ENCODE results near the gene SLC25A4. TPM values are rescaled to one million over a fixed set of nuclear protein-coding genes. Genes with fewer than 3 reads are reported as not detected.
A peak's percentile ranks its signal among the peaks of the same experiment; 100 is the strongest.

Gene SLC25A4
- total RNA-seq, 1 experiment from 2014 or later: 11.0 TPM

DNA sequence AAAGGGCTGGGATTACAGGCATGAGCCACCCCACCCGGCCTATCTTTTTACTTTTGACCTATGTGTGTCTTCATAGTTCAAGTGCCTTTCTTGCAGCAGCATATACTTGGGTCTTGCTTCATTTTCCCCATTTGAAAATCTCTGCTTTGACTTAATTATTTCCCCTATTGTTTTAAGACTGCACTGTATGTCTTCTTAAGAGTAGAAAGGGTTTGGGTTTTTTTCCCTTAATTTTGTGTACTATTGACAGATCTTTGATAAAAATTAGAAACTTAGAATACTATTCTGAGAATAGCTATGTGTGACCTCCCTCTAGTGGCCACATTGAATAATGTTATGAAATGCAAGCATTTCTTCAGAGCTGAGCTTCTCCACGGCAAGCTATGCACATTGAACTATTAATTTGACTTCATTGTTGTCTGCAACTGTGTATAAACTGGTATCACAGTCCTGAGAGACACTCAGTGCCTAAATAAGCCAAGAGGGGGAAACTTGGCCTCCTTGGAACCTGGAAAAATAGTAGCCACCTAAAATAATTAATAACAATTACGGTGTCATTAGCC is 8.7 kb upstream of the SLC25A4 start:
- H3K4me1 ChIP-seq: no peaks in the 10 kb centered on the region
- H3K4me3 ChIP-seq: no peak overlapping the region
- peak in 1 of 2 experiments; percentile 65 for DNase-seq
- no peaks in the 10 kb centered on the region for H3K27me3 ChIP-seq
- H3K36me3 ChIP-seq: no peaks in the 10 kb centered on the region
- H3K9me3 ChIP-seq (replicated peaks): no peaks in the 10 kb centered on the region
- H3K27ac ChIP-seq: no peak overlapping the region

DNA sequence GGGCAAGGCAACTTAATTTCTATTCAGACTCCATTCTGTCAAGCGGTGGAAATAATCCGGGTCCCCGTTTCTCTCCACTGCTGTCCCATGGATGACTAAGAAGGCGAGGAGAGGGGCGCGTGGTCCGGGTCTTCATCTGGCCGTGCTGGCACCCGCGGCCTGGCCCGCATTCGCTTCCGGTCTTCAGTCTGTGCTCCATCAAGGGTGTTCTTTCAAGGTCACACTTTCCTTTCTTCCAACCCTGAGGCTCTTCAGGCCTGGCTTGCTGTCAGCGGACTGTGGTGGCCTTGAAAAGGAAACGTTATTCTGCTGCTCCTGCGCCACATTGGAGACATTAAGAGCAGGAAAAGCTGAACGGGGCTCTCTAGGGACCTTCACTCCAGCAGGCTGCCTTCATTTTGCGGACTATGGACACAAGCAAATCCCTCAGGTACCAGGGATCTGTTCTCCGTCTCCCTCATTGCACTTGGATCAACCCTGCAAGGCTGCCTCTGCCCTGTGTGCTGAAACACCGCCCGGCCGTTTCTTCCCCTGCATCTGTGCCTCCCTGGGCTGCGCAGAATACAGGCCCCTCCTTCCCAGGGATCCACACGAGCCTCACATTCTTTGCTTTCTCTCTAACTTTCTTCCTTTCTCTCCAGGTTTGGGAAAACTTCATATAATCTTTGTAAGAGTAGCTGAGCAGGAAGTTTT is 5.7 kb upstream of the SLC25A4 start:
- H3K36me3 ChIP-seq: no peaks in the 10 kb centered on the region
- H3K27ac ChIP-seq: no peak overlapping the region
- H3K9me3 ChIP-seq (replicated peaks): no peaks in the 10 kb centered on the region
- H3K4me1 ChIP-seq: no peaks in the 10 kb centered on the region
- no peak overlapping the region for H3K4me3 ChIP-seq
- no peak for DNase-seq
- H3K27me3 ChIP-seq: no peaks in the 10 kb centered on the region

GRCh38 chr4:185138161-185138560 is 4.9 kb upstream of the SLC25A4 start:
- no peak for DNase-seq
- no peaks in the 10 kb centered on the region for H3K9me3 ChIP-seq (replicated peaks)
- H3K27ac ChIP-seq: no peak overlapping the region
- H3K27me3 ChIP-seq: no peaks in the 10 kb centered on the region
- no peaks in the 10 kb centered on the region for H3K4me1 ChIP-seq
- H3K4me3 ChIP-seq: no peak overlapping the region
- no peaks in the 10 kb centered on the region for H3K36me3 ChIP-seq

DNA sequence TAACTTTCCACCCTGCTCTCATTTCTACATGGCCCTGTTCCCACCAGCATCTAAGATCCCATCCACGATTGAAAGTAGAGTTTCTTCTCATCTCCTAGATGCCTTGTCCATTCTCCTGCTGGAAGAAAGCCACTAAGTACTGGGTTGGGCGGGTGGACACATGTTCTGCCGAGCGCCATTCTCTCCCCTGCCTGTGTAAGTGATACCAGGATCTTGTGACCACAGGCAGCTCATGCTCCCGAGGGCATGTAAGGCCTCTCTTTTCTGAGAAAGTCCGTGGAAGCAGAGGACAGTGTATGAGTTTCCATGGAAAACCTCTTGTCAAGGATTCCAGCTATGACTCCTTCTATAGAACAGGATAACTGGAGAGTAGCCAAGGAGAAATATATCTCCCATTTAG is 3.3 kb upstream of the SLC25A4 start:
- peak; percentile 19 to 42 for DNase-seq
- Histone ChIP-seq H3K27me3 (no peaks in the 10 kb centered on the region), H3K9me3 (replicated peaks) (no peaks in the 10 kb centered on the region), H3K36me3 (no peaks in the 10 kb centered on the region), H3K4me1 (no peaks in the 10 kb centered on the region), H3K4me3 (no peak overlapping the region), H3K27ac (no peak overlapping the region)

- DNase-seq: no peak
- Histone ChIP-seq H3K4me1 (no peaks in the 10 kb centered on the region), H3K9me3 (replicated peaks) (no peaks in the 10 kb centered on the region), H3K27me3 (no peaks in the 10 kb centered on the region), H3K36me3 (no peaks in the 10 kb centered on the region), H3K4me3 (no peak overlapping the region), H3K27ac (no peak overlapping the region)
Measured at GRCh38 chr4:185141777-185142176, 1.3 kb upstream of the SLC25A4 start.

DNA sequence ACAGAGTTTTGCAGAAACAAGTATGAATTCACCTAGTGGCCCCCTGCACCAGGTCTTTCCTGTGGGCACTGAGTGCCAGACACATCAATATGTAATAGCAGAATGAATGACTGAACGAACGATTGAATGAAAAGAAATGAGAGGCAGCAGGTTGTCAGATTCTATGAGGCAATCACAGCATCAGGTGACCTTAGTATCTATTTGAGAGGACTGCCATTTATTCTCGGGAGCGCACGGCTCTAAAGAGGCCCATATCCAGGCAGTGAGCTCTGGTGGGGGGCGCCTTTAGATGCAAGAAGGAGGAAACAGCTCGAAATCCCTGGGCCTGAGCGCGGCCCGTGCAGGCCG is 528 bp upstream of the SLC25A4 start:
- no peak for DNase-seq
- Histone ChIP-seq H3K4me3 (peak overlapping the region; percentile 62), H3K4me1 (no peaks in the 10 kb centered on the region), H3K27ac (no peak overlapping the region), H3K9me3 (replicated peaks) (no peaks in the 10 kb centered on the region), H3K36me3 (no peaks in the 10 kb centered on the region), H3K27me3 (no peaks in the 10 kb centered on the region)

- Histone ChIP-seq H3K9me3 (replicated peaks) (no peaks in the 10 kb centered on the region), H3K27ac (no peak overlapping the region), H3K36me3 (no peaks in the 10 kb centered on the region), H3K4me3 (peak overlapping the region; percentile 62), H3K4me1 (no peaks in the 10 kb centered on the region), H3K27me3 (no peaks in the 10 kb centered on the region)
- DNase-seq: peak; percentile 17 to 39
Measured at GRCh38 chr4:185143601-185143969, 519 bp downstream of the SLC25A4 start.

DNA sequence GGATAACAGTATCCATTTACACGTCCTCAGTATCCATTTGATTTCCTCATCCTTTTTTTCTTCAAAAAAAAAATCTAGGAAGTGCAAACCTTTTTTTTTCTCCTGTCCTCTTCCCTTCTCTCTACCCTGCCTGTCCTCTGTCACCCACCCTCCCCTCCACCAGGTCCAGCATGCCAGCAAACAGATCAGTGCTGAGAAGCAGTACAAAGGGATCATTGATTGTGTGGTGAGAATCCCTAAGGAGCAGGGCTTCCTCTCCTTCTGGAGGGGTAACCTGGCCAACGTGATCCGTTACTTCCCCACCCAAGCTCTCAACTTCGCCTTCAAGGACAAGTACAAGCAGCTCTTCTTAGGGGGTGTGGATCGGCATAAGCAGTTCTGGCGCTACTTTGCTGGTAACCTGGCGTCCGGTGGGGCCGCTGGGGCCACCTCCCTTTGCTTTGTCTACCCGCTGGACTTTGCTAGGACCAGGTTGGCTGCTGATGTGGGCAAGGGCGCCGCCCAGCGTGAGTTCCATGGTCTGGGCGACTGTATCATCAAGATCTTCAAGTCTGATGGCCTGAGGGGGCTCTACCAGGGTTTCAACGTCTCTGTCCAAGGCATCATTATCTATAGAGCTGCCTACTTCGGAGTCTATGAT is 1.7 kb downstream of the SLC25A4 start:
- H3K27ac ChIP-seq: no peak overlapping the region
- H3K36me3 ChIP-seq: no peaks in the 10 kb centered on the region
- H3K4me3 ChIP-seq: no peak overlapping the region

GRCh38 chr4:185145572-185145971 is 2.5 kb downstream of the SLC25A4 start:
- Histone ChIP-seq H3K9me3 (replicated peaks) (no peaks in the 10 kb centered on the region), H3K36me3 (no peaks in the 10 kb centered on the region), H3K27ac (no peak overlapping the region), H3K4me1 (no peaks in the 10 kb centered on the region), H3K27me3 (no peaks in the 10 kb centered on the region), H3K4me3 (no peak overlapping the region)
- no peak for DNase-seq

More for the DNA sequence above, 1.7 kb downstream of the SLC25A4 start:
- Histone ChIP-seq H3K4me1 (no peaks in the 10 kb centered on the region), H3K9me3 (replicated peaks) (no peaks in the 10 kb centered on the region), H3K27me3 (no peaks in the 10 kb centered on the region)
- DNase-seq: no peak

DNA sequence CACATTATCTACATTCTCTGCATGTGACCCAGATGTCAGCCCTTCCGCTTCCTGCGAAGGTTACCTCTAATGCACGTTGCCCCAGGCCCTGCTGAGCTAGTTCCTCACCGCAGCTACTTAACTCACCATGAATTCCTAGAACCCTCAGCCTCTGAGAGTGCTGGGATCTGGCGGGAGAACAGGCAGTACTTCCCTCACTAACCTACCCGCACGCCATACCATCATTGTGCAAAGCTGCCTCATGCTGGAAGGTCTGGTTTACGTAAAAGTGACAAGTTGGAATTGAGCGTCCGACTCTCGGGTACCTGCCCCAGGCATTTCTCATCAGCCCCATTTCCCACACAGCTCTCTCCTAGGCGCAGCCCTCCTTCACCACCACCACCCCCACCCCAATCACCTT is 6.3 kb downstream of the SLC25A4 start:
- Histone ChIP-seq H3K4me1 (no peaks in the 10 kb centered on the region), H3K27ac (no peak overlapping the region), H3K27me3 (no peaks in the 10 kb centered on the region), H3K9me3 (replicated peaks) (no peaks in the 10 kb centered on the region), H3K4me3 (no peak overlapping the region), H3K36me3 (no peaks in the 10 kb centered on the region)
- no peak for DNase-seq

DNA sequence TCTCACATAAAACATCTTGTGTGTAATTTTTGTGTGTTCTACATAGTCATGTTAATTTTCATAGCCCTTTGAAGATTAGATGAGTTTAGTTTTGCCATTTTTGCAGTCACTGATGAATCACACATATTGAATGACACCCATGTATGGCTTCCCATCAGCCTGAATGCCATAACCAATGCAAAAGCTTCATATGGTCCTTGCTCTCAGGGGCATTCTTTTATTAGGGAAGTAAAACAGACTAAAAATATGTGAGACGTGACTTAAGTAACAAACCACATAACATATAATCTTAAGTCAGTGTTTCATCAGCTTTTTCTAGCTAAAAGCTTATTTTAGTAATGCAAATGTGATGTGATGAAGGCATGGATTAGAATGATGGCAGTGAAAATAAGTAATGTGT is 8.2 kb downstream of the SLC25A4 start:
- Histone ChIP-seq H3K9me3 (replicated peaks) (no peaks in the 10 kb centered on the region), H3K27ac (no peak overlapping the region), H3K4me1 (no peaks in the 10 kb centered on the region), H3K4me3 (no peak overlapping the region), H3K36me3 (no peaks in the 10 kb centered on the region), H3K27me3 (no peaks in the 10 kb centered on the region)
- no peak for DNase-seq

DNA sequence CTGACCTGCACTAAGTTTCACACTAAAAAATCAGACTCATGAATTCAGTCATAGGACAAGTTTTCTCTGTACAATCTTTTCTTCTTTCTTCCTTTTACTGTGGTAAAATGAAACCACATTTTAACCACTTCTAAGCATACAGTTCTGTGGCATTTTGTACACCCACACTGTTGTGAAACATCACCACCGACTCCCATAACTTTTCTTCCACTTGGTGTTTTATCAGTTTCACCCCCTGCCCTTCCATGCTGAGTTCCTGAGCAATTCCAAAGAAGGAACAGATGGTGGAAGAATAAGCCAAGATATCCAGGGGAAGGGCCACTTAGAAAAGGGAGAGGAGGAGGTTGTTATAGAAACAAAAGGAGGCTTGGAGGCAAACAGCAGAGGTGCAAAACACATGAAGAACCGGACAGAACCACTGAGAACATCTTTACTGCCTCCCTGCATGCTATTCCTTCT is 22.6 kb downstream of the SLC25A4 start:
- Histone ChIP-seq H3K27me3 (no peaks in the 10 kb centered on the region), H3K36me3 (no peaks in the 10 kb centered on the region; the same call in 1 of the 2 replicates), H3K27ac (no peak overlapping the region), H3K9me3 (replicated peaks) (no peaks in the 10 kb centered on the region), H3K4me1 (no peaks in the 10 kb centered on the region), H3K4me3 (no peak overlapping the region)
- DNase-seq: no peak

- no peaks in the 10 kb centered on the region for H3K4me1 ChIP-seq
- no peaks in the 10 kb centered on the region for H3K27me3 ChIP-seq
- no peaks in the 10 kb centered on the region for H3K9me3 ChIP-seq (replicated peaks)
- no peak for DNase-seq
- H3K36me3 ChIP-seq: no peaks in the 10 kb centered on the region; the same call in 1 of the 2 replicates
- no peak overlapping the region for H3K4me3 ChIP-seq
- H3K27ac ChIP-seq: no peak overlapping the region
Measured at GRCh38 chr4:185167234-185167633, 24.2 kb downstream of the SLC25A4 start.

GRCh38 chr4:185171373-185172071 is 28.5 kb downstream of the SLC25A4 start:
- no peak overlapping the region for H3K4me3 ChIP-seq
- no peaks in the 10 kb centered on the region for H3K9me3 ChIP-seq (replicated peaks)
- no peaks in the 10 kb centered on the region for H3K27me3 ChIP-seq
- DNase-seq: no peak
- no peaks in the 10 kb centered on the region; the same call in 1 of the 2 replicates for H3K36me3 ChIP-seq
- no peaks in the 10 kb centered on the region for H3K4me1 ChIP-seq
- no peak overlapping the region for H3K27ac ChIP-seq

DNA sequence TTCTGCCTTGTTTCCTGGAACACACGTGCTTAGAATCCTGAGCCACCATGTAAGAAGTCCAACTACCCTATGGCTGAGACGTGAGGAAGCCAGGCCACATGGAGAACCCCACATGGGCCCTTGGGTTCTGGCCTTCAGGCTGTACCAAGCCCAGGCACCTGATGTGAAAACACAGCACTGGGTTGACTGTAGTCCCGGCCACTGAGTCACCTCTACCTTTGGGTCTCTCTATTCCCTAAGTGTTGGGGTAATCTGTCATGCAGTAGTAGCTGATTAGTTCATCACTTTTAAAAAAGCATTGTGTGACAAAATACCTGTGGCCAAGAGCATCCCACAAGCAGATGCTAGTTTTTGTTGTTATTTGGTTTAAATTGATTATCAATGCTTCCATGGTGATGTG is 36.4 kb downstream of the SLC25A4 start:
- H3K27ac ChIP-seq: no peak overlapping the region
- H3K36me3 ChIP-seq: no peaks in the 10 kb centered on the region; the same call in 1 of the 2 replicates
- H3K4me3 ChIP-seq: no peak overlapping the region
- no peaks in the 10 kb centered on the region for H3K27me3 ChIP-seq
- H3K4me1 ChIP-seq: no peaks in the 10 kb centered on the region
- DNase-seq: no peak
- no peaks in the 10 kb centered on the region for H3K9me3 ChIP-seq (replicated peaks)

All from SJCRH30 (cell line).